HG03103 (cell line): ENCODE results near the gene TNFAIP8.
A peak's percentile ranks its signal among the peaks of the same experiment; 100 is the strongest.

ENCODE experiments used
- ATAC-seq: cut with Tn5 transposase; IDR thresholded peaks from one replicate; pipeline ENCODE4 v1.9.1; 2021; ENCODE audit warnings: low read depth; ENCODE audit not compliant: unreplicated experiment

Gene TNFAIP8

GRCh38 chr5:119328753-119329602 lies 26.8 kb upstream of the TNFAIP8 start:
- no peak for ATAC-seq

- no peak for ATAC-seq
Observed at GRCh38 chr5:119329666-119330065, 26.2 kb upstream of the TNFAIP8 start.

GRCh38 chr5:119330367-119331183 lies 25.2 kb upstream of the TNFAIP8 start:
- ATAC-seq = no peak

GRCh38 chr5:119331566-119332095 lies 24.2 kb upstream of the TNFAIP8 start:
- ATAC-seq = no peak

- ATAC-seq = no peak
Observed at GRCh38 chr5:119332208-119332607, 23.6 kb upstream of the TNFAIP8 start.

GRCh38 chr5:119332978-119333401 lies 22.8 kb upstream of the TNFAIP8 start:
- no peak for ATAC-seq

- no peak for ATAC-seq
Observed at GRCh38 chr5:119333421-119333851, 22.4 kb upstream of the TNFAIP8 start.

GRCh38 chr5:119335261-119335677 lies 20.6 kb upstream of the TNFAIP8 start:
- ATAC-seq = no peak

GRCh38 chr5:119336262-119336661 lies 19.6 kb upstream of the TNFAIP8 start:
- ATAC-seq = no peak

GRCh38 chr5:119336845-119337580 lies 18.8 kb upstream of the TNFAIP8 start:
- no peak for ATAC-seq

GRCh38 chr5:119338326-119338946 lies 17.4 kb upstream of the TNFAIP8 start:
- ATAC-seq = no peak

GRCh38 chr5:119339344-119339743 lies 16.5 kb upstream of the TNFAIP8 start:
- ATAC-seq = no peak

- ATAC-seq = no peak
Observed at GRCh38 chr5:119339965-119340364, 15.9 kb upstream of the TNFAIP8 start.

GRCh38 chr5:119340597-119341218 lies 15.1 kb upstream of the TNFAIP8 start:
- ATAC-seq = peak; percentile 43

GRCh38 chr5:119341452-119342349 lies 14.1 kb upstream of the TNFAIP8 start:
- peak; percentile 47 for ATAC-seq

- no peak for ATAC-seq
Observed at GRCh38 chr5:119342406-119342805, 13.4 kb upstream of the TNFAIP8 start.

- no peak for ATAC-seq
Observed at GRCh38 chr5:119343052-119343451, 12.8 kb upstream of the TNFAIP8 start.

- ATAC-seq = no peak
Observed at GRCh38 chr5:119343766-119344165, 12.1 kb upstream of the TNFAIP8 start.

- ATAC-seq = no peak
Observed at GRCh38 chr5:119344231-119344630, 11.6 kb upstream of the TNFAIP8 start.
